Measurements from ENCODE around the gene PNPT1. TPM values are rescaled to one million over a fixed set of nuclear protein-coding genes. Genes with fewer than 3 reads are reported as not detected.

PNPT1 gene
- total and polyA plus RNA-seq, 10 of the 15 experiments (the other 5 are each of a cell fraction or from before 2014, with no cell fraction given), result 34.2 to 67.7 (median 43.3) TPM

DNA sequence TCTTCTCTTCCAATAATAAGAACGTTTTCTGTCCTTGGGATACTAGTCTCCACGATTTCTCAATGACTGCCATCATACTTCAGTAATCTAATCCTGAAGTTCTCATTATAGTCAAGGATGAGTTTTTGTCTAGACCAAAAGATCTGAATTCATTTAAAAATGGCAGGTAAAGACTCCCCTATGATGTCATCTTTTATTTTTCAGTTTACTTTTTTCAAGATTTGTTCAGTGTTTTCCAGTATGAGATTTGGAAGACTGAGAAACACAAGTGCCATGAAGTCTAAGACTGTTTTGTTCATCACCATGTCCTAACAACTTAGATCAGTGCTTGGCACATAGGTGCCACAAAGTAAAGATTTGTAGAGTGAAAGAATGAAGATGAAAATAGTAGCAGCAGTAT, 40.4 kb downstream of the PNPT1 start (continued):
- TF ChIP-seq KDM1A (IDR thresholded peaks at IDR 0.05; ENCODE audit: borderline replicate concordance), result no peak
- TF ChIP-seq NR2F1 (conservative IDR thresholded peaks at IDR 0.05), result no peak
- TF ChIP-seq, protein P1, sequence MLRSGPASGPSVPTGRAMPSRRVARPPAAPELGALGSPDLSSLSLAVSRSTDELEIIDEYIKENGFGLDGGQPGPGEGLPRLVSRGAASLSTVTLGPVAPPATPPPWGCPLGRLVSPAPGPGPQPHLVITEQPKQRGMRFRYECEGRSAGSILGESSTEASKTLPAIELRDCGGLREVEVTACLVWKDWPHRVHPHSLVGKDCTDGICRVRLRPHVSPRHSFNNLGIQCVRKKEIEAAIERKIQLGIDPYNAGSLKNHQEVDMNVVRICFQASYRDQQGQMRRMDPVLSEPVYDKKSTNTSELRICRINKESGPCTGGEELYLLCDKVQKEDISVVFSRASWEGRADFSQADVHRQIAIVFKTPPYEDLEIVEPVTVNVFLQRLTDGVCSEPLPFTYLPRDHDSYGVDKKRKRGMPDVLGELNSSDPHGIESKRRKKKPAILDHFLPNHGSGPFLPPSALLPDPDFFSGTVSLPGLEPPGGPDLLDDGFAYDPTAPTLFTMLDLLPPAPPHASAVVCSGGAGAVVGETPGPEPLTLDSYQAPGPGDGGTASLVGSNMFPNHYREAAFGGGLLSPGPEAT (IDR thresholded peaks at IDR 0.05; ENCODE audit: low read depth), result no peak
- no peak for TF ChIP-seq GATAD2B (conservative IDR thresholded peaks at IDR 0.05; ENCODE audit: low read depth)
- TF ChIP-seq, protein P2, sequence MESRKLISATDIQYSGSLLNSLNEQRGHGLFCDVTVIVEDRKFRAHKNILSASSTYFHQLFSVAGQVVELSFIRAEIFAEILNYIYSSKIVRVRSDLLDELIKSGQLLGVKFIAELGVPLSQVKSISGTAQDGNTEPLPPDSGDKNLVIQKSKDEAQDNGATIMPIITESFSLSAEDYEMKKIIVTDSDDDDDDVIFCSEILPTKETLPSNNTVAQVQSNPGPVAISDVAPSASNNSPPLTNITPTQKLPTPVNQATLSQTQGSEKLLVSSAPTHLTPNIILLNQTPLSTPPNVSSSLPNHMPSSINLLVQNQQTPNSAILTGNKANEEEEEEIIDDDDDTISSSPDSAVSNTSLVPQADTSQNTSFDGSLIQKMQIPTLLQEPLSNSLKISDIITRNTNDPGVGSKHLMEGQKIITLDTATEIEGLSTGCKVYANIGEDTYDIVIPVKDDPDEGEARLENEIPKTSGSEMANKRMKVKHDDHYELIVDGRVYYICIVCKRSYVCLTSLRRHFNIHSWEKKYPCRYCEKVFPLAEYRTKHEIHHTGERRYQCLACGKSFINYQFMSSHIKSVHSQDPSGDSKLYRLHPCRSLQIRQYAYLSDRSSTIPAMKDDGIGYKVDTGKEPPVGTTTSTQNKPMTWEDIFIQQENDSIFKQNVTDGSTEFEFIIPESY (IDR thresholded peaks at IDR 0.05), result no peak
- no peak for TF ChIP-seq FOXK2 (IDR thresholded peaks at IDR 0.05)
- TF ChIP-seq SRF (IDR thresholded peaks at IDR 0.05; ENCODE audit: low read depth in 2 of 2, low read length in 2 of 2), result no peak

DNA sequence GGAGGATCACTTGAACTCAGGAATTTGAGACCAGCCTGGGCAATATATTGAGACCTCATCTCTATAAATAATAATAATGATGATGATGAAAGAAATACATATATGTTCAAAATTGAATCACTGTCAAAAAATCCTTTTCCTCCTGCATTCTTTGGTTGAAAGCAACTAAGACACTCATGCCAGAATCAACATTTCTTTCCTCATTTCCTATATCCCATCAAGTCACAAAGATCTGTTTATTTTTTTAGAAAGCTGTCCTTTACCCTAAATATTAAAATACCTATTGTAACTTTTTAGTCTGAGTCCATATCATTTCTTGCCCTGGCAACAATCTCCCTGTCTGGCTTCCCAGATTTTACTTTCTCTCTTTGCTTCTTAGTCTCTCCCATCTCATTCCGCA, 44.4 kb downstream of the PNPT1 start:
- no TSS peak for BruUV-seq (replicated peaks)
- POLR2A ChIA-PET, result interaction anchor here (0.6 kb wide), 1 partner anchor 76 kb away, joined by 4 read pairs; no protein-coding TSS in a partner anchor
- SMC1A ChIA-PET (ENCODE audit: uncharacterized antibody, unreplicated experiment), result interaction anchor here (0.6 kb wide), 1 partner anchor 20 kb away, joined by 3 read pairs; no protein-coding TSS in a partner anchor
- no peak overlapping the region for H3K27ac ChIP-seq (ENCODE audit: control insufficient read depth, insufficient read depth)
- no peaks in the 10 kb centered on the region for H4K20me1 ChIP-seq (ENCODE audit: control insufficient read depth, insufficient read depth)
- H3K79me2 ChIP-seq (ENCODE audit: control insufficient read depth, insufficient read depth, low read length), result no peaks in the 10 kb centered on the region
- no peak overlapping the region for H3K9ac ChIP-seq (ENCODE audit: control insufficient read depth, insufficient read depth, low read length)
- FAIRE-seq, result no peak
- WGBS (ENCODE audit: insufficient coverage, insufficient replicate concordance, low lambda C conversion rate, missing lambda C conversion rate), result 88% methylated on average over 1 of the region's 1 CpG
- no peaks in the 10 kb centered on the region for H3K4me1 ChIP-seq (ENCODE audit: control insufficient read depth, insufficient read depth, low read length)
- no peak overlapping the region for H3K4me3 ChIP-seq
- no peak overlapping the region for H3K4me2 ChIP-seq (ENCODE audit: control insufficient read depth, insufficient read depth)
- in situ Hi-C loops (cut with MboI), result no loop called here
- intact Hi-C loops (cut with micrococcal nuclease; ENCODE audit: unreplicated experiment), result no loop called here
- CTCF ChIA-PET, result no interaction called here
- no peak for ATAC-seq
- no peak for DNase-seq (ENCODE audit: low read depth, low spot score)
- H3K27me3 ChIP-seq (replicated peaks in 1 of 2; ENCODE audit: control insufficient read depth in 2 of 2, insufficient read depth in 2 of 2, low read length in 1 of 2), result no peaks in the 10 kb centered on the region
- H3K36me3 ChIP-seq (ENCODE audit: control insufficient read depth in 2 of 2, insufficient read depth in 2 of 2, low read length in 1 of 2), result peaks cover 0 to 16% of the 10 kb centered on the region in 2 experiments; a peak in 3 of 4 replicates
- H2AFZ ChIP-seq (ENCODE audit: control insufficient read depth, low read depth, low read length), result no peak overlapping the region
- RAD21 ChIA-PET (ENCODE audit: unreplicated experiment), result no interaction called here
- no peaks in the 10 kb centered on the region for H3K9me3 ChIP-seq (replicated peaks; ENCODE audit: control insufficient read depth, insufficient read depth, low read length)
- TF ChIP-seq, protein P2 (IDR thresholded peaks at IDR 0.05), result no peak
- TF ChIP-seq, protein P3, sequence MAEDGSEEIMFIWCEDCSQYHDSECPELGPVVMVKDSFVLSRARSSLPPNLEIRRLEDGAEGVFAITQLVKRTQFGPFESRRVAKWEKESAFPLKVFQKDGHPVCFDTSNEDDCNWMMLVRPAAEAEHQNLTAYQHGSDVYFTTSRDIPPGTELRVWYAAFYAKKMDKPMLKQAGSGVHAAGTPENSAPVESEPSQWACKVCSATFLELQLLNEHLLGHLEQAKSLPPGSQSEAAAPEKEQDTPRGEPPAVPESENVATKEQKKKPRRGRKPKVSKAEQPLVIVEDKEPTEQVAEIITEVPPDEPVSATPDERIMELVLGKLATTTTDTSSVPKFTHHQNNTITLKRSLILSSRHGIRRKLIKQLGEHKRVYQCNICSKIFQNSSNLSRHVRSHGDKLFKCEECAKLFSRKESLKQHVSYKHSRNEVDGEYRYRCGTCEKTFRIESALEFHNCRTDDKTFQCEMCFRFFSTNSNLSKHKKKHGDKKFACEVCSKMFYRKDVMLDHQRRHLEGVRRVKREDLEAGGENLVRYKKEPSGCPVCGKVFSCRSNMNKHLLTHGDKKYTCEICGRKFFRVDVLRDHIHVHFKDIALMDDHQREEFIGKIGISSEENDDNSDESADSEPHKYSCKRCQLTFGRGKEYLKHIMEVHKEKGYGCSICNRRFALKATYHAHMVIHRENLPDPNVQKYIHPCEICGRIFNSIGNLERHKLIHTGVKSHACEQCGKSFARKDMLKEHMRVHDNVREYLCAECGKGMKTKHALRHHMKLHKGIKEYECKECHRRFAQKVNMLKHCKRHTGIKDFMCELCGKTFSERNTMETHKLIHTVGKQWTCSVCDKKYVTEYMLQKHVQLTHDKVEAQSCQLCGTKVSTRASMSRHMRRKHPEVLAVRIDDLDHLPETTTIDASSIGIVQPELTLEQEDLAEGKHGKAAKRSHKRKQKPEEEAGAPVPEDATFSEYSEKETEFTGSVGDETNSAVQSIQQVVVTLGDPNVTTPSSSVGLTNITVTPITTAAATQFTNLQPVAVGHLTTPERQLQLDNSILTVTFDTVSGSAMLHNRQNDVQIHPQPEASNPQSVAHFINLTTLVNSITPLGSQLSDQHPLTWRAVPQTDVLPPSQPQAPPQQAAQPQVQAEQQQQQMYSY (CRISPR knock-in tag; IDR thresholded peaks at IDR 0.05), result no peak
- no peak for TF ChIP-seq ATF7 (IDR thresholded peaks at IDR 0.05; ENCODE audit: low read depth)
- no peak for TF ChIP-seq WRNIP1 (IDR thresholded peaks at IDR 0.05; ENCODE audit: borderline replicate concordance, low read depth, low read length)
- TF ChIP-seq BACH1 (IDR thresholded peaks at IDR 0.05; ENCODE audit: borderline replicate concordance), result no peak
- no peak for TF ChIP-seq NBN (IDR thresholded peaks at IDR 0.05)
- TF ChIP-seq STAT1 (conservative IDR thresholded peaks at IDR 0.05), result no peak
- no peak for TF ChIP-seq GATAD2B (conservative IDR thresholded peaks at IDR 0.05; ENCODE audit: low read depth)
